ENCODE results near the gene ACSF2.
"Not testable (repeated sequence)": the region's sequence is repeated elsewhere in the genome, so short reads cannot be mapped to it uniquely, and the experiment has no call there.

Gene ACSF2

GRCh38 chr17:50407921-50408320 is 18.1 kb upstream of the ACSF2 start:
- no peak for DNase-seq

GRCh38 chr17:50412188-50412732 is 13.8 kb upstream of the ACSF2 start:
- DNase-seq: no peak

DNA sequence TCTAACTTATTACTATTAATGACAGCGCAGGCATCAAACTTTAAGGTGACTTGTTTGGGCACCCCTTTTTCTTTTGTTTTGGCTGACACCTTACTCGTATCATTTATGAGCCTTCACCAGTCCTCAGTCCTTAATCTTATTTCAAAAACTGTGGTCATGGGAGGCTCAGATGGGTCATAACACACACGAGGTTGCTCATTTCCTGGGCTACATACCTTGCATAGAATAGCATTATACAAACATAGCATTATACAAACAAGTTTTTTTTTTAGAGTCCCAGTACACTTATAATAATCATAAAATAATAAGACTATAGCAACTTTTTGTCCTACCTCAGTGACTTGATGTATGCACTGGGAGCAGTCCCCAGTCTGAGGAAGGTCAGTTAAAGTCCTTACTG is 11.2 kb upstream of the ACSF2 start:
- DNase-seq: no peak

GRCh38 chr17:50419577-50419976 is 6.4 kb upstream of the ACSF2 start:
- DNase-seq: not testable (repeated sequence)

- DNase-seq: no peak
Observed at GRCh38 chr17:50420419-50421112, 5.5 kb upstream of the ACSF2 start.

DNA sequence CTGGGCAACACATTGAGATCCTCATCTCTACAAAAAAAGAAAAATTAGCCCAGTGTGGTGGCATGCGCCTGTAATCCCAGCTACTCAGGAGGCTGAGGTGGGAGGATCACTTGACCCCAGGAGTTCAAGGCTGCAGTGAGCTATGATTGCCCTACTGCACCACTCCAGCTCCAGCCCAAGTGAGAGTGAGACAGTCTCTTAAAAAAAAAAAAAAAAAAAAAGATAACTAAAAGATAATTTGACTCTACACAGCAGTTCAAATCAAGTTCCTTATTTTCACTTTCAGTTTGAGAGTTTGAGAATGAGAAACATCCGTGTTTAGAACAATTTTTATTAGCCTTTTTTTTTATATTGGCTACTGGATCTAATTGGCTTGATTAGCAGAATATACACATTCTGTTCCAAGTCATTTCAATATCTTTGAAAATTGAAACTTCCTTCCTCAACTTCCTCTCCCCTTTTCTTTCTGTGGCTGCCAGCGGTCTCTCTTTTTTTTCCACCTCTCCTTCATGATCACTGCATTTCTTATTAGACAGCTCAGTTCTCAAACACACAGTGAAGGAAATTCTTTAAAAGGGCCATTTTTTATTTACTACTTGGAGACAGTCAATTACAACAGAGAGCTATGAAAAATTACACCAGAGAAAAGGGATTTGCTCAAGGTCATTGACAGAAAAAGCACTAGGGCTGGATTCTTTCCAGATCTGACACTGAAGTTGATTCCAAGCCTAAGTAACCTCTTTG is 4.5 kb upstream of the ACSF2 start:
- DNase-seq: no peak

DNA sequence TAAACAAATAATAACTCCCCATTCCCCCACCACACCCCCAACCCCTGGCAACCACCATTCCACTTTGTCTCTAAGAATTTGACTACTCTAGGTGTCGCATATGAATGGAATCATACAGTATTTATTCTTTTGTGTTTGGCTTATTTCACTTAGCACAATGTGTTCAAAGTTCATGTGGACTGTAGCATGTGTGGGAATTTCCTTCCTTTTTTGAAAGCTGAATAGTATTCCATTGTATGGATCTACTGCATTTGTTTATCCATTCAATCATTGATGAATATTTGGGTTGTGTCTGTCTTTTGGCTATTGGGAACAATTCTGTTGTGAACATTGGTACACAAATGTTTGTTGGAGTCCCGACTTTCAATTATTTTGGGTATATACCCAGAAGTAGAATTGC is 3.3 kb upstream of the ACSF2 start:
- no peak for DNase-seq

- DNase-seq: no peak
Observed at GRCh38 chr17:50423553-50424159, 2.4 kb upstream of the ACSF2 start.

- no peak for DNase-seq
Observed at GRCh38 chr17:50424246-50424995, 1.6 kb upstream of the ACSF2 start.

DNA sequence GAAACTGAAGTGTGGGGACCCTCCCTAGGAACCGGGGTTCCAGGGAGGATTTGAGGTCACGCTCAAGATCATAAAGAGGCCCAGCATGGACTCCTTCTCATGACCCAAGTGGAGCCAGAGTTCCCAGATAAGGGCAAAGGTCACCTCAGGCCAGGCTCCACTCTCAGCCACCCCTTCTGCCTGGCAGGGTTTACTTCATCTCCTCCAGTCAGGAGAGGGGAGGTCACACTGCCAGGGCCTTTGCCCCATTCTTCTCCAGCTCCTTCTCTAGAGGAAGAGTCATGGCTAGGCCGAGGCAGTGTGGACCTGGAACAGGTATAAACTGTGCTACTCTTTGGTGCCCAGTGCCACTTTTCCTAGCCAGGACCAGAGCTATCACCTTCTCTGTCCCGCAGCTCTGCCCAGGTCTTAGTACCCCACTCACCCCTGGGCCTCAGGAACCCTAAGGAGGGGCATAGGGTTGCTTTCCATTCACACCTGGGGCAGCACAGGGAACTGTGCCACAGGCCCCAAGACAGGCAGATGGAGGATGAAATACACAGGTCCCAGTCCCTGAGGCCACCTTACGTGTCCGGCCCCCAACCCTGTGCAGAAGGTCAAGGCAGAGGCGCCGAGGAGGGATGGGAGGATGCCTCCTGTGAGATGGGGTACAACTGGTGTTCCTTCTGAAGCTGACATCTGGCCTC is 879 bp upstream of the ACSF2 start:
- DNase-seq: no peak

DNA sequence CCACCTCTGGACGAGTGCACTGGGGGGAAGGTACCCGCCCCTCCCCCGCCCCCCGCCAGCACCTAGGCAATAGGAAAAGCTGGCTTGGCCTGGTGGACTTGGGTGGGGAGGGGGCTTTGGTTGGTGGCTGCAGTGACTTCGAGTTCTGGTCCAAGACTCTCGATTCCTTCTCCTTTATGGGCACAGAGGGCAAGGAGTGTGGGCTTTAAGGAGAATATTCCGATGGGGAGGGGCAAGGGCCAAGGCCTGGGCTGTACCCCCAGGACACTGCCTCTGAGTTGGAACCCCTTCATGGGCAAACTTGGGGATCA is 409 bp downstream of the ACSF2 start:
- no peak for DNase-seq

- DNase-seq: peak; percentile 59
Observed at GRCh38 chr17:50426814-50427787, 1.1 kb downstream of the ACSF2 start.

DNA sequence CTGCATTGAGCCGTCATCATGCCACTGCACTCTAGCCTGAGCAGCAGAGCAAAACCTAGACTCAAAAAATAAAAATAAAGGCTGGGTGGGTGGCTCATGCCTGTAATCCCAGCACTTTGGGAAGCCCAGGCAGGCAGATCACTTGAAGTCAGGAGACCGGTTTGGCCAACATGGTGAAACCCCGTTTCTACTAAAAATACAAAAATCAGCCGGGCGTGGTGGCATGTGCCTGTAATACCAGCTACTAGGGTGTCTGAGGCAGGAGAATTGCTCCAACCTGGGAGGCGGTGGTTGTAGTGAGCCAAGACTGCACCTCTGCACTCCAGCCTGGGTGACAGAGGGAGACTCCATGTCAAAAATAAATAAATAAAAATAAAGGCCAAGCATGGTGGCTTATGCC is 2.1 kb downstream of the ACSF2 start:
- not testable (repeated sequence) for DNase-seq

GRCh38 chr17:50428831-50429424 is 2.9 kb downstream of the ACSF2 start:
- peak; percentile 10 for DNase-seq

- no peak for DNase-seq
Observed at GRCh38 chr17:50429793-50430192, 3.8 kb downstream of the ACSF2 start.

DNA sequence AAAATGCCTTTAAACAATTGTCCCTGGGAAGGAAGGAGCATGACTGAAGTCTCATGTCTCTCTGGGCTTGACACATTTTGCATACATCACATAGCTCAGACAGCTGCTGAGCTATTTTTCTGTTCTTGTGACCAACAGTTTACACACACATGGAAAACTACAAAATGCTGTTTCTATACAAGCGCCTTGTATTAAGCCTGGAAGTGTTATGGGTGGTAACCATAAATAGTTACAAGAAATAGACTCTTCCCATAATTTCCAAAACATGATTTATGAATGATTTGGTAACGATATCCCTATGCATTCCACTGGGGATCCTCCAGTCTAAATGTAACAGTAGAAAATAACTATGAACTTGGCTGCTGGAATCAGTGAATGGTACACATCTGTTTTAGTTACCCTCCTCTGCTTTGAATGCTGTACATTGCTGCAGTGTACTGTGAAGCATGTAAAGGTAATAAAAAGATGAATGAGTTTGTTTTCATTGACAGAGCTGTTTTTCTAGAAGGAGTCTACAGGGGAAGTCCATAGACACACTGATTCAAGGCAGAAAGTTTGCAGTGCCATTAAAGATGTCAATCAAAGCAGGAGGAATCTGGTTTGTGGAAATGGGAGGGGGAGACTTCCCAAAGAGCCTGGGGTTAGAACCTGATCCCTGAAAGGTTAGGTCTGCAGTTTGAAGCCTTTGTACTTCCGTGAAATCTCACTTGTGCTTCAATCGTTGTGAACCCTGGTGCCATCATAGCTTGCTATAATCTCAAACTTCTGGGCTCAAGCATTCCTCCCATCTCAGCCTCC is 5.0 kb downstream of the ACSF2 start:
- peak; percentile 15 for DNase-seq

DNA sequence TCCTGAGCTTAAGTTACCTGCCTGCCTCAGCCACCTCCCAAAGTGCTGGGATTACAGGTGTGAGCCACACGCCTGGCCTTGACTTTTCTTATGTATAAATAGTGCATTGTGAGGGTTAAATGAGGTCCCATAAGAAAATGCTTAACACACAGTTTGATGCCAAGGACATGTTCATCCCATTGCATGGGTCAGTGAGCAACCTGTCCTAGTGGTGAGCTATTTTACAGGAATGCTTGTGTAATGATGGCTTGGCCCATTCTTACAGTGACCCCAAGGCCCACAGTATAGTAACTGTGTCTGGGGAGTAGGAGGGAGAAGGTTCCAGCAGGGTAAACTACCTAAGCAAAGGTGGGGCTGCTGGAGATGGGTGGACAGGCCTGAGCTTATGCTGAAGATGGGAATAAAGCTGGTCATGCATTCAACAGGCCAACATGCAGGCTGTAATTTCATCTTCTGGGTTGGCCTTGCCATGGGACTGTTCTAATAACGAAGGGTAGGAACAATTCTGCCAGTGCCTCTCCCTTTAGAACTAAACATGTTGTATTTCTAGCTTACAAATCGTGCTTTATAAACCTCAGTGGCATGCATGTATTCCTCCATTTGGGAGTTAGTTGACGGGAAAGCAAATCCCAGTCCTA is 6.2 kb downstream of the ACSF2 start:
- no peak for DNase-seq

DNA sequence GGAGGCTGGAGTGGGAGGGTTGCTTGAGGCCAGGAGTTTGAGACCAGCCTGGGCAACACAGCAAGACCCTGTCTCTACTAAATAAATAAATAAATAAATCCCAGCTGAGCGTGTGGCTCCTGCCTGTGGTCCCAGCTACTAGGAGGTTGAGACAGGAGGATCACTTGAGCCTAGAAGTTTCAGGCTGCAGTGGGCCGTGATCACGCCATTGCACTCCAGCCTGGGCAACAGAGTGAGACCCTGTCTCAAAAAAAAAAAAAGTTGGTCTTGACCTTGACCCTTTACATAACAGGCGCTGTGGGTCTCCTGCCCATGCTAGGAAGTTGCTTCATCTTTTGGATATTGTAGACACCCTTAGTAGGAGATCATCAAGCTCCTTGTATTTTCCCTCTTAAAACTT is 11.4 kb downstream of the ACSF2 start:
- no peak for DNase-seq

DNA sequence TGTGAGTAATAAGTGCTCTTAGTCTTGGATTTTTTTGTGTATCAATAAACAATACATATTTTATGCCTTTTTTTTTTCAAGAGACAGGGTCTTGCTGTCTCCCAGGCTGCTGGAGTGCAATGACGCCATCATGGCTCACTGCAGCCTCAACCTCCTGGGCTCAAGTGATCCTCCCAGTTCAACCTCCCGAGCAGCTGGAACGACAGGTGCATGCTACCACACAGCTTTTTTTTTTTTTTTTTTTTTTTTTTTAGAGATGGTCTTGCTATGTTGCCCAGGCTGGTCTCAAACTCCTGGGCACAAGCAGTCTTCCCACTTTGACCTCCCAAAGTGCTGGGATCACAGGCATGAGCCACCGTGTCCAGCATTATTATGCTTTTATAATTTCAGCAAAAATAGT is 13.0 kb downstream of the ACSF2 start:
- DNase-seq: no peak

Measured in right kidney (tissue), 1 donor.